ENCODE results near the gene MRPL54. TPM values are rescaled to one million over a fixed set of nuclear protein-coding genes. Genes with fewer than 3 reads are reported as not detected.

The MRPL54 gene
- total RNA-seq, 1 experiment from 2014 or later: 74.4 TPM

- DNase-seq (ENCODE audit: low spot score): no peak
These were observed 23.0 kb downstream of the MRPL54 start for GRCh38 chr19:3785451-3785937.

- no peak for DNase-seq (ENCODE audit: low spot score)
These were observed 23.7 kb downstream of the MRPL54 start, which contains the start of gene MATK for GRCh38 chr19:3785938-3786824. TSS of gene MATK (minus strand) at chr19:3786381. CDS start at chr19:3785135, 1,246 bp downstream.

GRCh38 chr19:3788996-3789778 lies 26.7 kb downstream of the MRPL54 start:
- DNase-seq (ENCODE audit: low spot score): no peak

- DNase-seq (ENCODE audit: low spot score): no peak
These were observed 27.8 kb downstream of the MRPL54 start for GRCh38 chr19:3790209-3790734.

- DNase-seq (ENCODE audit: low spot score): no peak
These were observed 28.5 kb downstream of the MRPL54 start for GRCh38 chr19:3790941-3791340.

- DNase-seq (ENCODE audit: low spot score): no peak
These were observed 29.6 kb downstream of the MRPL54 start for GRCh38 chr19:3792114-3792513.

- no peak for DNase-seq (ENCODE audit: low spot score)
These were observed 31.3 kb downstream of the MRPL54 start for GRCh38 chr19:3793799-3794198.

- no peak for DNase-seq (ENCODE audit: low spot score)
These were observed 33.9 kb downstream of the MRPL54 start for GRCh38 chr19:3796358-3796757.

GRCh38 chr19:3798137-3798536 lies 35.7 kb downstream of the MRPL54 start:
- peak; percentile 41 for DNase-seq (ENCODE audit: low spot score)

- DNase-seq (ENCODE audit: low spot score): no peak
These were observed 38.5 kb downstream of the MRPL54 start for GRCh38 chr19:3800996-3801395.

- DNase-seq (ENCODE audit: low spot score): no peak
These were observed 39.1 kb downstream of the MRPL54 start for GRCh38 chr19:3801412-3802096.

GRCh38 chr19:3803114-3803888 lies 40.8 kb downstream of the MRPL54 start:
- DNase-seq (ENCODE audit: low spot score): no peak

GRCh38 chr19:3803986-3804385 lies 41.5 kb downstream of the MRPL54 start:
- no peak for DNase-seq (ENCODE audit: low spot score)

GRCh38 chr19:3804429-3804828 lies 41.9 kb downstream of the MRPL54 start:
- no peak for DNase-seq (ENCODE audit: low spot score)

- DNase-seq (ENCODE audit: low spot score): no peak
These were observed 43.4 kb downstream of the MRPL54 start for GRCh38 chr19:3805859-3806258.

GRCh38 chr19:3807131-3807480 lies 44.6 kb downstream of the MRPL54 start:
- no peak for DNase-seq (ENCODE audit: low spot score)

GRCh38 chr19:3807574-3808354 lies 45.3 kb downstream of the MRPL54 start:
- no peak for DNase-seq (ENCODE audit: low spot score)

- DNase-seq (ENCODE audit: low spot score): no peak
These were observed 46.1 kb downstream of the MRPL54 start for GRCh38 chr19:3808420-3809143.

GRCh38 chr19:3809881-3810707 lies 47.6 kb downstream of the MRPL54 start:
- DNase-seq (ENCODE audit: low spot score): no peak
